Measurements from ENCODE around the gene SLC35F4. TPM values are rescaled to one million over a fixed set of nuclear protein-coding genes. Genes with fewer than 3 reads are reported as not detected.

The SLC35F4 gene
- total RNA-seq, 1 experiment from 2014 or later, result not detected

- Histone ChIP-seq H4K8ac (replicated peaks; ENCODE audit: insufficient read length, low read depth, low read length) (no peak overlapping the region), H3K27me3 (ENCODE audit: insufficient read depth, low read length) (no peaks in the 10 kb centered on the region), H2AFZ (ENCODE audit: low read length) (no peak overlapping the region), H3K4ac (ENCODE audit: low read depth, low read length) (no peak overlapping the region), H3K4me1 (ENCODE audit: insufficient read depth, low read length) (peaks cover 4% of the 10 kb centered on the region), H3K27ac (ENCODE audit: insufficient read length, low read depth, low read length) (no peak overlapping the region), H3K79me2 (ENCODE audit: insufficient read depth, low read length) (no peaks in the 10 kb centered on the region), H4K20me1 (ENCODE audit: control insufficient read depth, insufficient read depth, insufficient read length) (no peaks in the 10 kb centered on the region), H3K23ac (ENCODE audit: insufficient read length, low read depth, low read length) (no peak overlapping the region), H3K18ac (ENCODE audit: insufficient read length, low read depth, low read length) (no peak overlapping the region), H2BK120ac (ENCODE audit: low read depth, low read length, poor library complexity, severe bottlenecking) (no peak overlapping the region), H3K56ac (ENCODE audit: insufficient read length, low read depth, low read length) (no peak overlapping the region), H4K91ac (ENCODE audit: insufficient read length, low read depth, low read length) (no peak overlapping the region), H2BK20ac (ENCODE audit: low read depth, low read length, poor library complexity, severe bottlenecking) (no peak overlapping the region), H3K4me2 (ENCODE audit: insufficient read depth, insufficient read length, low read length) (no peak overlapping the region), H2AK5ac (ENCODE audit: insufficient read length, low read length) (no peak overlapping the region), H4K5ac (ENCODE audit: insufficient read length, low read depth, low read length) (no peak overlapping the region), H3K9ac (ENCODE audit: extremely low read depth, insufficient read length, low read length) (no peak overlapping the region), H2BK15ac (ENCODE audit: low read depth, low read length) (no peak overlapping the region), H3K79me1 (ENCODE audit: insufficient read depth, low read depth, low read length, poor library complexity, severe bottlenecking) (no peaks in the 10 kb centered on the region), H3K9me3 (ENCODE audit: control insufficient read depth, low read depth, low read length) (no peaks in the 10 kb centered on the region), H2BK5ac (ENCODE audit: insufficient read length, low read length) (no peak overlapping the region), H2BK12ac (ENCODE audit: insufficient read length, low read depth, low read length) (no peak overlapping the region), H3K14ac (ENCODE audit: insufficient read depth, low read length) (no peak overlapping the region), H3K23me2 (ENCODE audit: insufficient read length, low read depth, low read length, poor library complexity, severe bottlenecking) (no peaks in the 10 kb centered on the region), H3T11ph (ENCODE audit: low read length) (no peak overlapping the region)
- WGBS (ENCODE audit: extremely low coverage, insufficient read length, low lambda C conversion rate), result no CpG with 5 or more reads among the region's 2 CpGs
- Mint-ChIP-seq H3K27me3 (ENCODE audit: low read depth) (no peaks in the 10 kb centered on the region), H3K36me3 (ENCODE audit: insufficient read depth in 1 of 3, low read depth in 3 of 3) (peaks cover 0 to 5% (median 0%) of the 10 kb centered on the region in 3 experiments; a peak in 2 of 7 replicates), H3K4me3 (no peak overlapping the region), H3K9me3 (peaks cover 7 to 14% of the 10 kb centered on the region in 2 experiments; a peak in 4 of 5 replicates), H3K27ac (no peak overlapping the region), H3K4me1 (peaks cover 11 to 12% of the 10 kb centered on the region in 2 experiments)
- TF ChIP-seq CTCF (conservative IDR thresholded peaks at IDR 0.05), result no peak
- no peak for DNase-seq
These were observed 126.4 kb downstream of the SLC35F4 start for GRCh38 chr14:57739516-57739915.
